H1 (cell line): ENCODE results near the gene ATP6V1B1. TPM values are rescaled to one million over a fixed set of nuclear protein-coding genes. Genes with fewer than 3 reads are reported as not detected.

Experiments
- CTCF ChIA-PET: fragments of 300-600 bp; sonication (Branson Sonifier 250); formaldehyde crosslinking; loops from one replicate; lab custom pipeline; 2021; ENCODE audit not compliant: partially characterized antibody; lab: Charles Lee
- POLR2A ChIA-PET: fragments of 300-600 bp; sonication (Branson Sonifier 250); formaldehyde crosslinking; loops from one replicate; lab custom pipeline; 2021; ENCODE audit warnings: inconsistent platforms; ENCODE audit not compliant: partially characterized antibody; lab: Charles Lee
- DNase-seq, 2 experiments: peaks; one replicate each; pipeline versions ENCODE4 v3.0.0 to v3.0.0-alpha.2; 2010 to 2022; ENCODE audit warnings: low spot score in 2 of 2, low read depth in 1 of 2, mixed read lengths in 1 of 2
- FAIRE-seq: peaks from 2 replicates; lab custom pipeline; 2011; peaks lifted over from hg19 to GRCh38; lab: Jason Lieb, UNC
- H2AFZ ChIP-seq: 2 replicates; pipeline ENCODE4 v1.8.1; 2012; ENCODE audit warnings: low read length, inconsistent platforms
- H2AK5ac ChIP-seq: 2 replicates; pipeline ENCODE4 v1.6.1; 2013; ENCODE audit warnings: low read depth, low read length
- H2BK120ac ChIP-seq: replicated peaks from 2 replicates; pipeline ENCODE3; 2013; ENCODE audit warnings: low read depth, low read length, inconsistent platforms
- H2BK12ac ChIP-seq: 2 replicates; pipeline ENCODE4 v1.6.1; 2013; ENCODE audit warnings: low read depth, low read length
- H2BK15ac ChIP-seq: 2 replicates; pipeline ENCODE4 v1.6.1; 2013; ENCODE audit warnings: low read length
- H2BK20ac ChIP-seq: 2 replicates; pipeline ENCODE4 v1.6.1; 2013; ENCODE audit warnings: low read length
- H2BK5ac ChIP-seq: 2 replicates; pipeline ENCODE4 v1.6.1; 2013; ENCODE audit warnings: low read depth, low read length
- H3K14ac ChIP-seq: 2 replicates; pipeline ENCODE4 v1.6.1; 2013; ENCODE audit warnings: inconsistent platforms; ENCODE audit not compliant: insufficient read length
- H3K18ac ChIP-seq: 2 replicates; pipeline ENCODE4 v1.6.1; 2013; ENCODE audit warnings: low read length; ENCODE audit errors: extremely low read depth
- H3K23ac ChIP-seq: 2 replicates; pipeline ENCODE4 v1.6.1; 2013; ENCODE audit warnings: inconsistent platforms; ENCODE audit not compliant: insufficient read length
- H3K23me2 ChIP-seq: 2 replicates; pipeline ENCODE4 v1.6.1; 2013; ENCODE audit warnings: low read depth, low read length
- H3K27ac ChIP-seq: 2 replicates; pipeline ENCODE4 v1.6.1; 2011; ENCODE audit warnings: low read depth, low read length, inconsistent platforms
- H3K27me3 ChIP-seq, 4 experiments: replicated peaks in 1 of 4; 1 replicate in 1 of 4; 2 replicates in 3 of 4; pipeline versions ENCODE4 v1.6.1 to v1.8.1; 2011 to 2013; ENCODE audit warnings: low read length in 3 of 4, mild to moderate bottlenecking in 3 of 4, inconsistent platforms in 2 of 4, mixed read lengths in 2 of 4, moderate library complexity in 1 of 4; ENCODE audit not compliant: control insufficient read depth in 3 of 4, insufficient read depth in 3 of 4; ENCODE audit errors: extremely low read depth in 1 of 4
- H3K36me3 ChIP-seq, 4 experiments: 2 replicates each; pipeline versions ENCODE4 v1.6.1 to v1.8.1; 2011 to 2013; ENCODE audit warnings: mild to moderate bottlenecking in 4 of 4, low read length in 3 of 4, moderate library complexity in 2 of 4, control low read depth in 1 of 4, inconsistent platforms in 1 of 4; ENCODE audit not compliant: insufficient read depth in 4 of 4, control insufficient read depth in 2 of 4
- H3K4ac ChIP-seq: replicated peaks from 2 replicates; pipeline ENCODE3; 2013; ENCODE audit warnings: low read length, low read depth, mixed read lengths, inconsistent platforms; ENCODE audit not compliant: insufficient read length
- H3K4me1 ChIP-seq, 4 experiments: replicated peaks in 1 of 4; 1 replicate in 1 of 4; 2 replicates in 3 of 4; pipeline versions ENCODE4 v1.6.1 to v1.8.1; 2011 to 2013; ENCODE audit warnings: low read length in 3 of 4, inconsistent platforms in 2 of 4, mixed read lengths in 1 of 4; ENCODE audit not compliant: insufficient read depth in 4 of 4, control insufficient read depth in 3 of 4
- H3K4me2 ChIP-seq, 2 experiments: 2 replicates each; pipeline versions ENCODE4 v1.6.1 to v1.8.1; 2011 to 2013; ENCODE audit warnings: low read depth in 2 of 2, low read length in 2 of 2, control low read depth in 1 of 2, inconsistent platforms in 1 of 2, mild to moderate bottlenecking in 1 of 2; ENCODE audit not compliant: insufficient read depth in 1 of 2
- H3K4me3 ChIP-seq, 4 experiments: fragments of 200-600, 300-600 bp in 1 of 4; sonication (generic), shearing (Covaris generic), sonication (Bioruptor Twin) in 1 of 4; 2 replicates each; pipeline versions ENCODE4 v1.5.1 to v1.8.1; 2011 to 2016; ENCODE audit warnings: low read length in 4 of 4, low read depth in 3 of 4, control low read depth in 2 of 4, inconsistent platforms in 2 of 4, mild to moderate bottlenecking in 2 of 4, mixed read lengths in 1 of 4, moderate library complexity in 1 of 4; ENCODE audit not compliant: insufficient read depth in 2 of 4; ENCODE audit errors: extremely low read depth in 1 of 4
- H3K56ac ChIP-seq: replicated peaks from 2 replicates; pipeline ENCODE3; 2013; ENCODE audit warnings: low read depth, mild to moderate bottlenecking, mixed read lengths, low read length, inconsistent platforms; ENCODE audit not compliant: insufficient read length
- H3K79me1 ChIP-seq: 2 replicates; pipeline ENCODE4 v1.6.1; 2013; ENCODE audit warnings: low read depth, low read length, control low read depth
- H3K79me2 ChIP-seq, 2 experiments: 2 replicates each; pipeline versions ENCODE4 v1.6.1 to v1.8.1; 2012 to 2013; ENCODE audit warnings: low read length in 2 of 2, mild to moderate bottlenecking in 2 of 2, inconsistent platforms in 1 of 2; ENCODE audit not compliant: insufficient read depth in 2 of 2, control insufficient read depth in 1 of 2
- H3K9ac ChIP-seq, 4 experiments: replicated peaks in 1 of 4; 1 replicate in 1 of 4; 2 replicates in 3 of 4; pipeline versions ENCODE4 v1.6.1 to v1.8.1; 2011 to 2013; ENCODE audit warnings: low read depth in 3 of 4, low read length in 3 of 4, control low read depth in 2 of 4, mild to moderate bottlenecking in 2 of 4, moderate library complexity in 2 of 4, inconsistent platforms in 1 of 4; ENCODE audit errors: extremely low read depth in 1 of 4
- H3K9me3 ChIP-seq, 2 experiments: 2 replicates each; pipeline versions ENCODE4 v1.6.1 to v1.8.1; 2012 to 2013; ENCODE audit warnings: mild to moderate bottlenecking in 2 of 2, moderate library complexity in 2 of 2, control low read depth in 1 of 2, inconsistent platforms in 1 of 2, low read depth in 1 of 2, low read length in 1 of 2, mixed read lengths in 1 of 2; ENCODE audit not compliant: insufficient read depth in 2 of 2
- H4K20me1 ChIP-seq, 2 experiments: replicated peaks in 1 of 2; 2 replicates each; pipeline versions ENCODE3 to v1.8.1; 2011 to 2013; ENCODE audit warnings: inconsistent platforms in 2 of 2, low read length in 2 of 2, mild to moderate bottlenecking in 1 of 2; ENCODE audit not compliant: insufficient read depth in 2 of 2, control insufficient read depth in 1 of 2
- H4K5ac ChIP-seq: 2 replicates; pipeline ENCODE4 v1.6.1; 2013; ENCODE audit warnings: low read length, low read depth, mixed read lengths, inconsistent platforms; ENCODE audit not compliant: insufficient read length
- H4K8ac ChIP-seq: 2 replicates; pipeline ENCODE4 v1.8.0; 2013; ENCODE audit warnings: mild to moderate bottlenecking, moderate library complexity, low read length, inconsistent platforms; ENCODE audit not compliant: insufficient read depth; ENCODE audit errors: extremely low read depth
- H4K91ac ChIP-seq: replicated peaks from 2 replicates; pipeline ENCODE3; 2013; ENCODE audit warnings: low read length, mixed read lengths, inconsistent platforms; ENCODE audit not compliant: insufficient read length
- BCL11A ChIP-seq, 2 experiments: IDR thresholded peaks; one replicate each; pipeline ENCODE4 v1.6.1; 2011; ENCODE audit warnings: low read depth in 2 of 2, low read length in 2 of 2, mild to moderate bottlenecking in 2 of 2
- CTCF ChIP-seq, 3 experiments: IDR thresholded peaks; 1 replicate in 2 of 3; 2 replicates in 1 of 3; pipeline versions ENCODE4 v1.5.1 to v1.6.1; 2011; ENCODE audit warnings: low read length in 3 of 3, mild to moderate bottlenecking in 3 of 3, inconsistent platforms in 2 of 3, low read depth in 1 of 3, moderate library complexity in 1 of 3; ENCODE audit not compliant: insufficient read depth in 1 of 3; ENCODE audit errors: control extremely low read depth in 1 of 3
- SIRT6 ChIP-seq: IDR thresholded peaks from one replicate; pipeline ENCODE4 v1.7.1; 2012; ENCODE audit warnings: low read length, inconsistent platforms
- TAF7 ChIP-seq: optimal IDR thresholded peaks from 2 replicates; pipeline ENCODE3; 2011; ENCODE audit warnings: low read depth, mild to moderate bottlenecking, inconsistent platforms, low read length, moderate library complexity, borderline replicate concordance
- WGBS, 2 experiments: shearing (Covaris generic) in 1 of 2; methylation state at CpG; one replicate each; pipeline versions ENCODE4 v1.1.6 to v1.1.7; 2013 to 2015; ENCODE audit warnings: low lambda C conversion rate in 2 of 2, mixed read lengths in 2 of 2, inconsistent platforms in 1 of 2, low coverage in 1 of 2, missing lambda C conversion rate in 1 of 2; ENCODE audit not compliant: insufficient replicate concordance in 2 of 2, insufficient coverage in 1 of 2, insufficient read length in 1 of 2; ENCODE audit errors: extremely low coverage in 1 of 2, missing lambda C conversion rate in 1 of 2; 5-methylcytosine and 5-hydroxymethylcytosine counted together
- polyA plus RNA-seq, 7 experiments: library from polyadenylated mRNA; depleted of rRNA in 3 of 7; stranded (reverse) in 5 of 7; unstranded in 2 of 7; fragments of >200 nt in 5 of 7; fragments of 200-250 nt in 2 of 7; gene quantifications; 1 replicate in 5 of 7; 2 replicates in 1 of 7; 4 replicates in 1 of 7; pipeline versions ENCODE4 v1.2.1 to v1.2.3, GENCODE V29; 2011 to 2013; ENCODE audit warnings: missing spikeins in 2 of 7, mixed read lengths in 2 of 7
- total RNA-seq: library from RNA; stranded (reverse); fragmentation: NEBNext Ultra II Directional; extraction: Animal tissue kit (Norgen Biotek cat#: 25700); gene quantifications from 2 replicates; pipeline ENCODE4 v1.2.1, GENCODE V29; 2021

ATP6V1B1 gene
- total and polyA plus RNA-seq, 2 of the 8 experiments (the other 6 are each of a cell fraction or from before 2014, with no cell fraction given) = not detected

GRCh38 chr2:70941186-70941585 lies 5.5 kb downstream of the ATP6V1B1 start:
- Histone ChIP-seq H3K18ac (no peak overlapping the region), H3K56ac (no peak overlapping the region), H3K4me2 (no peak overlapping the region), H3K79me1 (no peaks in the 10 kb centered on the region), H3K9me3 (no peaks in the 10 kb centered on the region), H4K91ac (no peak overlapping the region), H4K8ac (no peak overlapping the region), H2BK15ac (no peak overlapping the region), H4K5ac (no peak overlapping the region), H3K27ac (no peak overlapping the region), H2BK120ac (no peak overlapping the region), H3K4me3 (no peak overlapping the region), H3K36me3 (no peaks in the 10 kb centered on the region), H3K23me2 (peaks cover 3% of the 10 kb centered on the region; the same call in 1 of the 2 replicates), H4K20me1 (peaks cover 0 to 3% of the 10 kb centered on the region in 2 experiments), H3K4me1 (peaks cover 7 to 45% (median 36%) of the 10 kb centered on the region in 4 experiments), H2AK5ac (no peak overlapping the region), H3K27me3 (peaks cover 4 to 41% (median 34%) of the 10 kb centered on the region in 4 experiments), H2AFZ (no peak overlapping the region), H2BK20ac (no peak overlapping the region), H3K79me2 (no peaks in the 10 kb centered on the region), H3K4ac (no peak overlapping the region), H3K9ac (no peak overlapping the region), H2BK5ac (no peak overlapping the region), H3K23ac (no peak overlapping the region), H3K14ac (no peak overlapping the region), H2BK12ac (0 out of 2 replicates have a peak overlapping the region, but pooled peaks have one; percentile 23)
- peak in 1 of 2 experiments; percentile 32 for DNase-seq
- CTCF ChIA-PET = interaction anchor here (0.6 to 22.0 kb wide), 8 partner anchors 10 to 214 kb away, joined by 3 to 513 read pairs (median 7); partner anchors contain the start of gene ATP6V1B1
- POLR2A ChIA-PET = no interaction called here
- peak in 1 of 3 experiments; percentile 2; a peak in 1 of 4 replicates for TF ChIP-seq CTCF (IDR thresholded peaks at IDR 0.05; ENCODE audit: control extremely low read depth in 1 of 3, insufficient read depth in 1 of 3, low read depth in 1 of 3, low read length in 3 of 3)
- no peak for TF ChIP-seq TAF7
- no peak for TF ChIP-seq SIRT6
- no peak for TF ChIP-seq BCL11A (IDR thresholded peaks at IDR 0.05; ENCODE audit: low read depth in 2 of 2, low read length in 2 of 2)
- no peak for FAIRE-seq
- 89% methylated on average over 6 of the region's 6 CpGs; no CpG with 5 or more reads in 1 of the 2 experiments for WGBS, 2 experiments
